Coronary artery (tissue), 2 donors: ENCODE results near the gene NEK11.

Experiments used
- DNase-seq: peaks from one replicate; pipeline ENCODE4 v3.0.0-alpha.2; 2017; ENCODE audit warnings: low spot score
- H3K27ac ChIP-seq, 2 donors: fragments of 200-600 bp; sonication (generic); one replicate each; pipeline ENCODE4 v1.5.1; 2016 to 2019
- H3K4me3 ChIP-seq: fragments of 200-600 bp; sonication (generic); 2 replicates; pipeline ENCODE4 v1.5.1; 2016; ENCODE audit warnings: mild to moderate bottlenecking, moderate library complexity
- TF ChIP-seq, protein P1 (sequence below): fragments of 200-600 bp; sonication (generic); IDR thresholded peaks from one replicate; pipeline ENCODE4 v1.5.1; 2019; ENCODE audit warnings: antibody characterized with exemption

Gene NEK11

GRCh38 chr3:131306242-131306641 is 279.6 kb downstream of the NEK11 start:
- no peak for DNase-seq
- TF ChIP-seq, protein P1, sequence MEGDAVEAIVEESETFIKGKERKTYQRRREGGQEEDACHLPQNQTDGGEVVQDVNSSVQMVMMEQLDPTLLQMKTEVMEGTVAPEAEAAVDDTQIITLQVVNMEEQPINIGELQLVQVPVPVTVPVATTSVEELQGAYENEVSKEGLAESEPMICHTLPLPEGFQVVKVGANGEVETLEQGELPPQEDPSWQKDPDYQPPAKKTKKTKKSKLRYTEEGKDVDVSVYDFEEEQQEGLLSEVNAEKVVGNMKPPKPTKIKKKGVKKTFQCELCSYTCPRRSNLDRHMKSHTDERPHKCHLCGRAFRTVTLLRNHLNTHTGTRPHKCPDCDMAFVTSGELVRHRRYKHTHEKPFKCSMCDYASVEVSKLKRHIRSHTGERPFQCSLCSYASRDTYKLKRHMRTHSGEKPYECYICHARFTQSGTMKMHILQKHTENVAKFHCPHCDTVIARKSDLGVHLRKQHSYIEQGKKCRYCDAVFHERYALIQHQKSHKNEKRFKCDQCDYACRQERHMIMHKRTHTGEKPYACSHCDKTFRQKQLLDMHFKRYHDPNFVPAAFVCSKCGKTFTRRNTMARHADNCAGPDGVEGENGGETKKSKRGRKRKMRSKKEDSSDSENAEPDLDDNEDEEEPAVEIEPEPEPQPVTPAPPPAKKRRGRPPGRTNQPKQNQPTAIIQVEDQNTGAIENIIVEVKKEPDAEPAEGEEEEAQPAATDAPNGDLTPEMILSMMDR = no peak
- no peak overlapping the region for H3K27ac ChIP-seq

GRCh38 chr3:131314318-131314717 is 287.6 kb downstream of the NEK11 start:
- TF ChIP-seq, protein P1 = no peak
- DNase-seq = no peak
- Histone ChIP-seq H3K4me3 (no peak overlapping the region), H3K27ac (no peak overlapping the region)

More at GRCh38 chr3:131306242-131306641, 279.6 kb downstream of the NEK11 start:
- no peak overlapping the region for H3K4me3 ChIP-seq

GRCh38 chr3:131315162-131315561 is 288.5 kb downstream of the NEK11 start:
- DNase-seq = no peak
- Histone ChIP-seq H3K27ac (no peak overlapping the region), H3K4me3 (no peak overlapping the region)
- TF ChIP-seq, protein P1 = no peak

GRCh38 chr3:131317667-131318066 is 291.0 kb downstream of the NEK11 start:
- H3K27ac ChIP-seq = no peak overlapping the region
- TF ChIP-seq, protein P1 = no peak

GRCh38 chr3:131323014-131323413 is 296.3 kb downstream of the NEK11 start:
- H3K4me3 ChIP-seq = no peak overlapping the region
- H3K27ac ChIP-seq = no peak overlapping the region
- no peak for DNase-seq
- TF ChIP-seq, protein P1 = no peak

More at GRCh38 chr3:131317667-131318066, 291.0 kb downstream of the NEK11 start:
- DNase-seq = no peak
- no peak overlapping the region for H3K4me3 ChIP-seq

DNA sequence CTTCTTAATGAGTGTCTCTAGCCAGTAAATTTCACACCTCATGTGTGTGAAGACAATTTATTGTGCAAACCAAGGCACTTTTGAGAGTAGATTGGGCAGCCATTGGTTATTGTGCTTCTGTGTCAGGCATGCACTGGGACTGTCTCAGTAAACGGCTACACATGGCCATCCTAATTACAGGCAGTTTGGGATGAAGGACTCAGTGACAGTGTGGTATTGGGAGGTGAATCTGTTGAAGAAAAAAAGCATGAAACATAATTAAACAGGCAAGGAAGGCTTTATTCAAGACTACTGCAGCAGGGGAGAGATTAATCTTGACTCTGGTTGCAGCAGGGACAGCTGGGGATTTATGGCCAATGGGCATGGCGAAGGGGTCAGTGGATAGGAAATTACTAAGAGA is 297.1 kb downstream of the NEK11 start:
- DNase-seq = no peak
- TF ChIP-seq, protein P1 = no peak
- no peak overlapping the region for H3K4me3 ChIP-seq
- no peak overlapping the region for H3K27ac ChIP-seq

DNA sequence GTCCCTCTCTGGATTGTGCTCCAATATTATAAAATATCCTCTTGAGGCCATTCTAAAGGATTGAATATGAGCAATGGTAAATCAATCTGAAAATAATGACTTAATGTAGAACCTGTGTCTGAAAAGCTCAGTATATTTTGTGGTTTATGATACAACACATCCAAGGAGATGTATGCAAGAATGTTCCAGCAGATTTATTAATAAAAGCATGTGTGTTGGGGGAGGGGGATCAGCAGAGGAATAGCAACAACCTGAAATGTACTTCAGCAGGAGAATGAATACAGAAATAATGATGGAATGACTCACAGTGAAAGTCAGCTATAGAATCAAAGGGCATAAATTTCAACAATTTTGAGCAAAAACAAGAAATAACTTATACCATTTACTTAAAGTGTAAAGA is 298.2 kb downstream of the NEK11 start:
- TF ChIP-seq, protein P1 = no peak
- Histone ChIP-seq H3K4me3 (no peak overlapping the region), H3K27ac (no peak overlapping the region)
- DNase-seq = no peak
